ENCODE data around the gene TAF1D.

GRCh38 chr11:93724089-93724488 lies 17.2 kb downstream of the TAF1D start:
- TF ChIP-seq CTCF (IDR thresholded peaks at IDR 0.05; ENCODE audit: low read length) (no peak), EZH2 (IDR thresholded peaks at IDR 0.05; ENCODE audit: borderline replicate concordance, low read length) (no peak)

Measured in OCI-LY1 (cell line).